Ovary (tissue), 9 donors: ENCODE results near the gene SLC38A1. TPM values are rescaled to one million over a fixed set of nuclear protein-coding genes. Genes with fewer than 3 reads are reported as not detected.

Experiments used
- DNase-seq, 5 donors: peaks; one replicate each; pipeline ENCODE4 v3.0.0-alpha.2; 2019 to 2020
- H3K27ac ChIP-seq, 2 donors: fragments of 200-600 bp; one replicate each; pipeline versions ENCODE4 v1.5.1 to v1.8.0; 2019 to 2022
- H3K27me3 ChIP-seq: fragments of 200-600 bp; one replicate; pipeline ENCODE4 v1.8.0; 2022
- H3K36me3 ChIP-seq: fragments of 200-600 bp; sonication (generic); one replicate; pipeline ENCODE4 v1.5.1; 2019
- H3K4me1 ChIP-seq: one replicate; pipeline ENCODE4 v1.8.1; 2013; ENCODE audit warnings: mild to moderate bottlenecking, moderate library complexity; ENCODE audit not compliant: insufficient read depth
- H3K4me3 ChIP-seq: fragments of 200-600 bp; sonication (generic); one replicate; pipeline ENCODE4 v1.5.1; 2017
- H3K9me3 ChIP-seq, 2 donors: fragments of 200-600 bp in 1 of 2; sonication (generic) in 1 of 2; one replicate each; pipeline versions ENCODE4 v1.5.1 to v1.8.1; 2013 to 2019; ENCODE audit warnings: mild to moderate bottlenecking in 1 of 2, moderate library complexity in 1 of 2
- EP300 ChIP-seq: sonication (generic); formaldehyde crosslinking; IDR thresholded peaks from one replicate; pipeline ENCODE4 v1.6.1; 2017; ENCODE audit warnings: antibody characterized with exemption
- POLR2A ChIP-seq: fragments of 450-650 bp; IDR thresholded peaks from one replicate; pipeline ENCODE4 v1.6.1; 2017; ENCODE audit warnings: antibody characterized with exemption, mild to moderate bottlenecking, moderate library complexity
- WGBS, 3 donors: extraction: QIAGEN DNeasy Blood & Tissue Kit in 1 of 3; methylation state at CpG; one replicate each; pipeline versions ENCODE4 v1.1.5 to v1.1.7; 2013 to 2017; 5-methylcytosine and 5-hydroxymethylcytosine counted together
- intact Hi-C, 4 donors: fragments of 100-400 bp; cut with DNase I; formaldehyde crosslinking; loops; one replicate each; pipeline versions ENCODE4 v1.11.0 to v1.15.1; 2022 to 2023
- polyA plus RNA-seq, 2 donors: library from polyadenylated mRNA; stranded (reverse); fragments of 200-250 nt in 1 of 2; fragments of 350-450 nt in 1 of 2; fragmentation: Illumina TruSeq in 1 of 2; extraction: RNeasy Lipid Tissue Mini Kit (QIAGEN cat#74804) in 1 of 2; gene quantifications; one replicate each; pipeline ENCODE4 v1.2.3, GENCODE V29; 2013 to 2014
- total RNA-seq, 7 donors: library from RNA; depleted of rRNA in 2 of 7; stranded (reverse); fragments of >200 nt in 2 of 7; fragmentation: NEBNext Ultra II Directional in 3 of 7; extraction: Animal tissue kit (Norgen Biotek cat#: 25700) in 3 of 7; gene quantifications; one replicate each; pipeline versions ENCODE4 v1.1.0 to v1.2.4, GENCODE V29; 2016 to 2023
- TF ChIP-seq, protein P1 (sequence below), 3 donors: fragments of 450-650 bp in 2 of 3; fragments of 200-600 bp in 1 of 3; IDR thresholded peaks; one replicate each; pipeline versions ENCODE4 v1.5.1 to v1.8.0; 2016 to 2022; ENCODE audit warnings: antibody characterized with exemption in 3 of 3, mild to moderate bottlenecking in 1 of 3
- donor health status: DM: no; HTN: no; CAD: no; lungs with moderate emphysema.
- donor health status: DM: no; HTN: no; CAD: no.
- donor health status: Bipolar disorder and iron deficiency.
- donor health status: DM: yes; HTN: yes; CAD: no.
- donor health status: DM: no; HTN: no; CAD: no.
- donor health status: DM: yes; HTN: yes; CAD: no.

SLC38A1 gene
- total and polyA plus RNA-seq, 9 donors, result 4.6 to 86.3 (median 27.9) TPM

DNA sequence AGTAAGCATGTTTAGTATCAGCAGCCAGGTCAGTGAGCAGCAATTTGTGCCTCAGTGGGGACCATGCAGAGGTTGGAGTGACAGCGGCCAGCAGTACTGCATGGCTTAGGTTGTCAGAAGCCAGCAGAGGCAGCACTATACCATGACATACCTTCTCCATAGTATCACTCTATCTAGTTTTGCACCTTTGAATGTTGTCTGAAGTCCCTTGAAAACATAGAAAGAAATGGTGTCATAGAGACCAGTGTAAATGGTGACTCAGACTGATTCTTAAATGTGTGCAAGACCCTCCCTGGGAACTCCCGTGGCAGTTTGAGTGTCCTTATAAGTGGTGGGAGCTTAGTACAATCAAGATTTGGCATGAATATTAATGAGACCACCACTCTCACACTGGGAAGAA lies 124.4 kb downstream of the SLC38A1 start:
- Histone ChIP-seq H3K36me3 (no peaks in the 10 kb centered on the region), H3K9me3 (no peaks in the 10 kb centered on the region), H3K4me1 (peaks cover 3% of the 10 kb centered on the region), H3K27me3 (no peaks in the 10 kb centered on the region), H3K4me3 (no peak overlapping the region), H3K27ac (no peak overlapping the region)
- no peak for DNase-seq
- WGBS, 3 donors, result 95 to 98% (median 95%) methylated on average over 2 of the region's 2 CpGs
- intact Hi-C loops, result loop anchor here in 1 of 4 donors (10.0 kb wide), 1 partner anchor 520 kb away; no protein-coding TSS in a partner anchor
- TF ChIP-seq, protein P1, sequence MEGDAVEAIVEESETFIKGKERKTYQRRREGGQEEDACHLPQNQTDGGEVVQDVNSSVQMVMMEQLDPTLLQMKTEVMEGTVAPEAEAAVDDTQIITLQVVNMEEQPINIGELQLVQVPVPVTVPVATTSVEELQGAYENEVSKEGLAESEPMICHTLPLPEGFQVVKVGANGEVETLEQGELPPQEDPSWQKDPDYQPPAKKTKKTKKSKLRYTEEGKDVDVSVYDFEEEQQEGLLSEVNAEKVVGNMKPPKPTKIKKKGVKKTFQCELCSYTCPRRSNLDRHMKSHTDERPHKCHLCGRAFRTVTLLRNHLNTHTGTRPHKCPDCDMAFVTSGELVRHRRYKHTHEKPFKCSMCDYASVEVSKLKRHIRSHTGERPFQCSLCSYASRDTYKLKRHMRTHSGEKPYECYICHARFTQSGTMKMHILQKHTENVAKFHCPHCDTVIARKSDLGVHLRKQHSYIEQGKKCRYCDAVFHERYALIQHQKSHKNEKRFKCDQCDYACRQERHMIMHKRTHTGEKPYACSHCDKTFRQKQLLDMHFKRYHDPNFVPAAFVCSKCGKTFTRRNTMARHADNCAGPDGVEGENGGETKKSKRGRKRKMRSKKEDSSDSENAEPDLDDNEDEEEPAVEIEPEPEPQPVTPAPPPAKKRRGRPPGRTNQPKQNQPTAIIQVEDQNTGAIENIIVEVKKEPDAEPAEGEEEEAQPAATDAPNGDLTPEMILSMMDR (IDR thresholded peaks at IDR 0.05), result no peak

DNA sequence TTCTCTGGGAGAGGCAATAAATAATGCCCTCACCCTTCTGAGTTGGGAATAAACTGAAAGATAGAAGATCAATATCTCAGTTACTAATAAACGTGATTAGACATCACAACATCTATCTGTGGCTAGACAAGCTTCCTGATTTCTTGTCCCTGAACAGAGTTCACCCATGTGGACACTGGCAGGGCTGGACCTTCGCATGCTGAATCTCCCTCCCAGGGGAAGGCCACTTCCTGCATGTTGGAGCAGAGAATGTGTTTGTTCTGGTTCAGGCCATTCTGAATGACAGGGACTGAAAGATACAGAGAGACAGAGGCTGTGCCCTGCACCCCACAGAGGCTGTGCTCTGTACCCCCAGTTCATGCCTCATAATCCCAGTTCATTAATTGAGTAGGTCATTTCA lies 132.6 kb downstream of the SLC38A1 start:
- Histone ChIP-seq H3K9me3 (no peaks in the 10 kb centered on the region), H3K36me3 (no peaks in the 10 kb centered on the region), H3K4me3 (no peak overlapping the region), H3K27me3 (no peaks in the 10 kb centered on the region), H3K4me1 (no peaks in the 10 kb centered on the region), H3K27ac (no peak overlapping the region)
- TF ChIP-seq, protein P1 (IDR thresholded peaks at IDR 0.05), result no peak
- TF ChIP-seq POLR2A (no peak), EP300 (no peak)
- intact Hi-C loops, result no loop called here
- no peak for DNase-seq
- 66 to 88% (median 82%) methylated on average over 2 of the region's 2 CpGs for WGBS, 3 donors

DNA sequence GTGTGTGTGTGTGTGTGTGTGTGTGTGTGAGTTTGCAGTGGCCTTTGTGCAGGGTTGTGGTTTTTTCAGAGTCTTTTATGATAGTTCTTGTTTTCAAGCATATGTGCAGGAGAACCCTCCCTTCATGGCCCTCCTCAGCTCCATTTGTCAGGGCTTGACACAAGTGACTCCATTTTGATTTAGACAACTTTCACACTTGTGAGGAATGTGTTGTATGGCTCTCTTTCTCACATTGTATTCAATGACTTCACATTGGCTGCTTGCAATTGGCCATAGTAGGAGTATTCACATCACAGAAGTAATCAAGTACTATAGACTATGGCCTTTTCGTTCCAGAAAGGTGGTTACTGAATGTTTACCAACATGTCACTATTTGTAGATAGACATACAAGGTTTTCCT lies 133.1 kb downstream of the SLC38A1 start:
- no peak for DNase-seq
- intact Hi-C loops, result no loop called here
- WGBS, 3 donors, result 88 to 100% (median 92%) methylated on average over 1 of the region's 1 CpG
- no peaks in the 10 kb centered on the region for H3K4me1 ChIP-seq
- H3K4me3 ChIP-seq, result no peak overlapping the region
- H3K27ac ChIP-seq, result no peak overlapping the region
- no peaks in the 10 kb centered on the region for H3K27me3 ChIP-seq
- no peaks in the 10 kb centered on the region for H3K9me3 ChIP-seq
- TF ChIP-seq POLR2A, result no peak
- TF ChIP-seq, protein P1 (IDR thresholded peaks at IDR 0.05), result no peak
- TF ChIP-seq EP300, result no peak
- H3K36me3 ChIP-seq, result no peaks in the 10 kb centered on the region

DNA sequence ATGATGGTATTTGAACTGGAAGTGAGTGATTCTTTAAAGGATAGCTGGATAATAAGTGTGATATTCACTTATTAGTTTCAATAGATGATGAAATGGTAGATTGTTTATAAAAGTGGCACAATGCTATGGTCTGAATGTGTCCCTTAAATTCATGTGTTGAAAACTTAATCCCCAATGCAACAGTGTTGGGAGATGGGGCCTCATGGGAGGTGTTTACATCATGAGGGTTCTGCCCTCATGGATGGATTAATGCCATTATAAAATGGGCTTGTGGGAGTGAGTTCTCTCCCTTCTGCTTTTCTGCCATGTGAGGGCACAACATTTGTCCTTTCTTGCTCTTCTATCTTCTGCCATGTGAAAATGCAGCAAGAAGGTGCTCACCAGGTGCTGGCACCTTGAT lies 134.0 kb downstream of the SLC38A1 start:
- intact Hi-C loops, result no loop called here
- no peaks in the 10 kb centered on the region for H3K4me1 ChIP-seq
- no peaks in the 10 kb centered on the region for H3K27me3 ChIP-seq
- H3K4me3 ChIP-seq, result no peak overlapping the region
- no peaks in the 10 kb centered on the region for H3K36me3 ChIP-seq
- no peaks in the 10 kb centered on the region for H3K9me3 ChIP-seq
- DNase-seq, result no peak
- TF ChIP-seq POLR2A (no peak), EP300 (no peak)
- TF ChIP-seq, protein P1 (IDR thresholded peaks at IDR 0.05), result no peak
- no peak overlapping the region for H3K27ac ChIP-seq
